OCI-LY3 (cell line): ENCODE results near the gene S100A4.
A peak's percentile ranks its signal among the peaks of the same experiment; 100 is the strongest.
"Not testable (repeated sequence)": the region's sequence is repeated elsewhere in the genome, so short reads cannot be mapped to it uniquely, and the experiment has no call there.

Source experiments
- H2AFZ ChIP-seq: fragments of 200-600, 300-600 bp; shearing (Covaris generic); 2 replicates; pipeline ENCODE4 v1.6.0; 2014; ENCODE audit warnings: antibody characterized with exemption, low read depth, low read length
- H3K27ac ChIP-seq: fragments of 200-600, 300-600 bp; sonication (generic); 2 replicates; pipeline ENCODE4 v1.5.1; 2014; ENCODE audit warnings: mild to moderate bottlenecking, low read length, moderate library complexity, mixed read lengths
- H3K27me3 ChIP-seq: fragments of 200-600, 300-600 bp; sonication (generic); 2 replicates; pipeline ENCODE4 v1.6.1; 2014; ENCODE audit warnings: low read depth, low read length, mixed read lengths
- H3K36me3 ChIP-seq: fragments of 200-600, 300-600 bp; sonication (generic); replicated peaks from 2 replicates; pipeline ENCODE3; 2014; ENCODE audit warnings: low read depth, low read length, mixed read lengths
- H3K4me1 ChIP-seq: fragments of 300-600, 200-600 bp; sonication (generic); 2 replicates; pipeline ENCODE4 v1.6.1; 2014; ENCODE audit warnings: low read length, mixed read lengths
- H3K4me2 ChIP-seq: fragments of 200-600, 300-600 bp; sonication (generic); 2 replicates; pipeline ENCODE4 v1.6.1; 2014; ENCODE audit warnings: low read length, mixed read lengths
- H3K4me3 ChIP-seq: fragments of 300-600, 200-600 bp; sonication (generic); 2 replicates; pipeline ENCODE4 v1.5.1; 2014; ENCODE audit warnings: antibody characterized with exemption, mild to moderate bottlenecking, low read length, moderate library complexity
- H3K79me2 ChIP-seq: fragments of 300-600, 200-600 bp; shearing (Covaris generic); 2 replicates; pipeline ENCODE4 v1.6.1; 2014; ENCODE audit warnings: mild to moderate bottlenecking, low read length, mixed read lengths
- H3K9ac ChIP-seq: fragments of 300-600, 200-600 bp; shearing (Covaris generic); 2 replicates; pipeline ENCODE4 v1.6.0; 2014; ENCODE audit warnings: mild to moderate bottlenecking, low read length, moderate library complexity
- H3K9me3 ChIP-seq: fragments of 200-600, 300-600 bp; shearing (Covaris generic); 2 replicates; pipeline ENCODE4 v1.6.1; 2014; ENCODE audit warnings: low read length, mixed read lengths; ENCODE audit not compliant: insufficient read depth
- H4K20me1 ChIP-seq: fragments of 200-600, 300-600 bp; sonication (generic); 2 replicates; pipeline ENCODE4 v1.6.1; 2016; ENCODE audit warnings: low read length, mixed read lengths; ENCODE audit not compliant: insufficient read depth
- EZH2phosphoT487 ChIP-seq: fragments of 200-600 bp; shearing (Covaris generic); IDR thresholded peaks from 2 replicates; pipeline ENCODE4 v1.6.1; 2018; ENCODE audit warnings: antibody characterized with exemption, mixed run types, low read depth
- TF ChIP-seq, protein P1 (sequence below): fragments of 200-600, 300-600 bp; sonication (generic); IDR thresholded peaks from 2 replicates; pipeline ENCODE4 v1.5.1; 2014; ENCODE audit warnings: antibody characterized with exemption, low read length, low read depth

The S100A4 gene

DNA sequence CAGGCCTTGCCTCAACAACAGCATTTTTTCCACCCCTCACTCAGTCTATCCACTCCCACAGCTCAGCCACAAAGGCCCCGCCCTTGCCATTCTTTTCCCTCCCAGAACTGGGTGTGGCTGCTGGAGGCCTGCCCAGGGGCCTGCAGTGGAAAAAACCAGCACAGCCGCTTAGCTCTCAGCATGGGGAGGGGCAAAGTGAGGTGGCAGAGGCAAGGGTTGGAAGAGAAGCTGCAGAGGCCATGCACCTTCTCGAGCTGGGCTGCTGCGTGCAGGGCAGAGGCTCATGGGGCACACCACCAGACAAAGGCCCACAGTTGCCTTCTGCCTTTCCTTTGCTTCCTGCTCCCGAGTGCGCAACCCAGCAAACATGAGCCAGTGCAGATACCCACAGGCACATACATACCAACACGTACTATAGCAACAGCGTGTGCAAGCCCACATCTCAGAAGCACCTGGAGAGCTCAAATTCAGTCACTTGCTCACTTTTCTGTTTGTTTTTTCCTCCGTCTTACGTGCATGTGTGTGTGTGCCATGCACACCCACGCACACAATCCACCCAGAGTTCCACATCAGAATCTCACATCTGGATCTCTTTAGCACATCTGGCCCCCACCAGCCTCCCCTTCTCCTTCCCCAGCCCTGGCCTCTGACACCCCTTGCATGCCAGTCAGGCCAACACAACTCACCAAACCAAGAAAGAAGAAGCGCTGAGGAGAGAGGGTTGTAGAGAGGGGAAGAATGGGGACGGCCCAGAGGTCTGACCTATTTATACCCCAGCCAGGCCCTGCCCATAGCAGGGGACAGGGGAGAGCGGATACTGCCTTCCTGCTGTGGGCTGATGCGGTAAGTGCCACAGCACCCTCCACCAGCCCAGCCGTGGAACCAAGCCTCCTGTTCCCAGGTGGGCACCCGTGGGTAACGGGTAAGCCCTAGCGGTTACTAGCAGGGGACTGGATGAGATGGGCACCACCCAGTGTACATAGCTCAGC, at the start of gene S100A4:
TSS of gene S100A4 (minus strand) at position 740 of the 989 bp plus-strand sequence. CDS start 1,012 bp downstream, outside the sequence.
- Histone ChIP-seq H3K36me3 (peaks cover 14% of the 10 kb centered on the region), H3K4me1 (peaks cover 37% of the 10 kb centered on the region), H3K27ac (peak within 1 kb of the TSS; percentile 74), H3K4me3 (peak within 1 kb of the TSS; percentile 72), H3K4me2 (peak within 1 kb of the TSS; percentile 83), H4K20me1 (no peaks in the 10 kb centered on the region), H3K9me3 (no peaks in the 10 kb centered on the region), H2AFZ (peak within 1 kb of the TSS; percentile 17), H3K79me2 (no peaks in the 10 kb centered on the region), H3K9ac (peak within 1 kb of the TSS; percentile 84), H3K27me3 (no peaks in the 10 kb centered on the region)
- TF ChIP-seq, protein P1, sequence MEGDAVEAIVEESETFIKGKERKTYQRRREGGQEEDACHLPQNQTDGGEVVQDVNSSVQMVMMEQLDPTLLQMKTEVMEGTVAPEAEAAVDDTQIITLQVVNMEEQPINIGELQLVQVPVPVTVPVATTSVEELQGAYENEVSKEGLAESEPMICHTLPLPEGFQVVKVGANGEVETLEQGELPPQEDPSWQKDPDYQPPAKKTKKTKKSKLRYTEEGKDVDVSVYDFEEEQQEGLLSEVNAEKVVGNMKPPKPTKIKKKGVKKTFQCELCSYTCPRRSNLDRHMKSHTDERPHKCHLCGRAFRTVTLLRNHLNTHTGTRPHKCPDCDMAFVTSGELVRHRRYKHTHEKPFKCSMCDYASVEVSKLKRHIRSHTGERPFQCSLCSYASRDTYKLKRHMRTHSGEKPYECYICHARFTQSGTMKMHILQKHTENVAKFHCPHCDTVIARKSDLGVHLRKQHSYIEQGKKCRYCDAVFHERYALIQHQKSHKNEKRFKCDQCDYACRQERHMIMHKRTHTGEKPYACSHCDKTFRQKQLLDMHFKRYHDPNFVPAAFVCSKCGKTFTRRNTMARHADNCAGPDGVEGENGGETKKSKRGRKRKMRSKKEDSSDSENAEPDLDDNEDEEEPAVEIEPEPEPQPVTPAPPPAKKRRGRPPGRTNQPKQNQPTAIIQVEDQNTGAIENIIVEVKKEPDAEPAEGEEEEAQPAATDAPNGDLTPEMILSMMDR: no peak
- no peak for TF ChIP-seq EZH2phosphoT487

- no peaks in the 10 kb centered on the region for H3K79me2 ChIP-seq
- no peaks in the 10 kb centered on the region for H3K36me3 ChIP-seq
- peaks cover 37% of the 10 kb centered on the region for H3K4me1 ChIP-seq
- H3K27ac ChIP-seq: peak overlapping the region; percentile 3; the same call in 1 of the 2 replicates
- H3K4me2 ChIP-seq: peak overlapping the region; percentile 0; the same call in 1 of the 2 replicates
- H4K20me1 ChIP-seq: no peaks in the 10 kb centered on the region
- peak overlapping the region; percentile 2; the same call in 1 of the 2 replicates for H3K9ac ChIP-seq
- TF ChIP-seq, protein P1: no peak
- no peak for TF ChIP-seq EZH2phosphoT487
- no peaks in the 10 kb centered on the region for H3K27me3 ChIP-seq
- no peaks in the 10 kb centered on the region for H3K9me3 ChIP-seq
- H3K4me3 ChIP-seq: no peak overlapping the region
- H2AFZ ChIP-seq: peak overlapping the region; percentile 88
Observed at GRCh38 chr1:153592748-153593147, 47.1 kb upstream of the S100A4 start.

GRCh38 chr1:153588482-153588881, 42.9 kb upstream of the S100A4 start:
- Histone ChIP-seq H3K4me3 (0 out of 2 replicates have a peak overlapping the region, but pooled peaks have one; percentile 34), H3K27me3 (no peaks in the 10 kb centered on the region), H3K4me2 (peak overlapping the region; percentile 53), H3K9ac (peak overlapping the region; percentile 40), H2AFZ (peak overlapping the region; percentile 74), H4K20me1 (no peaks in the 10 kb centered on the region), H3K9me3 (no peaks in the 10 kb centered on the region), H3K27ac (no peak overlapping the region), H3K79me2 (no peaks in the 10 kb centered on the region), H3K36me3 (no peaks in the 10 kb centered on the region), H3K4me1 (peaks cover 43% of the 10 kb centered on the region)
- TF ChIP-seq, protein P1: no peak
- TF ChIP-seq EZH2phosphoT487: no peak

GRCh38 chr1:153588033-153588432, 42.4 kb upstream of the S100A4 start:
- not testable (repeated sequence) for H4K20me1 ChIP-seq, H3K9me3 ChIP-seq, H3K36me3 ChIP-seq, H3K27me3 ChIP-seq, H3K79me2 ChIP-seq, H3K27ac ChIP-seq
- Histone ChIP-seq H2AFZ (peak overlapping the region; percentile 74), H3K4me1 (peaks cover 43% of the 10 kb centered on the region), H3K4me2 (peak overlapping the region; percentile 53), H3K4me3 (peak overlapping the region; percentile 34), H3K9ac (peak overlapping the region; percentile 40)
